DMS114 treated with DMSO at 0.1 percent for 48 hours (cell line): Measurements from ENCODE around the gene ABCG4.

Experiments
- DNase-seq: peaks from one replicate; lab custom pipeline; 2025; ENCODE audit not compliant: unreplicated experiment; lab: John Stamatoyannopoulos, UW

The ABCG4 gene

DNA sequence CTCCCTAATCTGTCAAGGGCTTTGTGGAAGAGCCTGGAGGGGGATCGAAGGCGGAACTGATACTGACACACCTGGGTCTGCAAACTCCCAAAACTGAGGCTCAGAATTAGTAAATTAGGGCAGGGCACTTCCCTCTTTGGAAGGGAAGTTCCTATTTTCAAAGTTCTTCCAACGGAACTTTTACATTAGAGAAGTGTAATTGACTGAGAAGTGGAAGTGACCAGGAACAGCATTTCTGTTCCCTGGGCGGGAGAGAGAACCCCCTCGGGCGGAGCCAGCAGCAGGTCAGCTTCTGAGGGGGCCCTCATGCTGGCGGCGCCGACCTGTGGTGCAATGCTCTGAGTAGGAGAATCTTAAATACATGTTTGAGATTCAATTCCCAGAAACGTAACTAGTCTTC is 56.2 kb downstream of the ABCG4 start:
- DNase-seq = no peak

DNA sequence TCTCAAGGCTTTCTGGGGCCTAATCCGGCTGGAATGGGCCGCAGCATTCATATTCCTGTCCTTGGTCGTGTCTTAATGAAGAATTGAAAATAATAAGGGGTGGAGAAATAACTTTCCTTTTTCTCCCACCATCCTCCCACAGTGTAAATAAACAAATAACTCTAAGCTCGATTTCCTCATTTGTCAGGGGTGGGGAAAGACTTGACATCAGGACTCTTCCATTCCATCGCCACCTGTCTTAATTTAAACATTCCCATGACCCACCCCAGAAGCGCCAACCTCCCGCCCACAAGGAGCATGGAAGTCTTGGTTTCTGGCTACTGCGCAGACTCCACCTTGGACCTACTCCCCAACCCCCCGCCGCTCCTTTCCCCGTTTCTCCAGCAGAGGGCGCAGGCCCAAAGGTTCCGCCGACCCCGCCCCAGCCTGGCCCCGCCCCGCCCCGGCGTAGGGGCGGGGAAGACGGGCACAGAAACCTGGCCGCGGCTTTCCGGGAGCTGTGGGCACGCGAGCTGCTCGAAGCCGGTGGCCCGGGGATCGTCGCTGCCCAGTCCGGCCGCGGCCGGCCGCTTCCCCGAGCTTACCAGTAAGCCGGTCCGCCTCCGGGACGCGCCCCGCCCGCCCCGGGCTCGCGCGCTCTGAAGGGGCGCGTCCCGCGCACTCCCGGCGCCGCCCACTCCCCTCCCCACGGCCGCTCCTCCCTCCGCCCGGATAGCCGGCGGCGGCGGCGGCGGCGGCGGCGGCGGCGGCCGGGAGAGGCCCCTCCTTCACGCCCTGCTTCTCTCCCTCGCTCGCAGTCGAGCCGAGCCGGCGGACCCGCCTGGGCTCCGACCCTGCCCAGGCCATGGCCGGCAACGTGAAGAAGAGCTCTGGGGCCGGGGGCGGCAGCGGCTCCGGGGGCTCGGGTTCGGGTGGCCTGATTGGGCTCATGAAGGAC is 57.0 kb downstream of the ABCG4 start, which contains the start of gene CBL:
CBL (plus strand) TSS at position 766 of the 937 bp plus-strand sequence; CDS start at position 845, 79 bp downstream.
- peak; percentile 56 for DNase-seq

DNA sequence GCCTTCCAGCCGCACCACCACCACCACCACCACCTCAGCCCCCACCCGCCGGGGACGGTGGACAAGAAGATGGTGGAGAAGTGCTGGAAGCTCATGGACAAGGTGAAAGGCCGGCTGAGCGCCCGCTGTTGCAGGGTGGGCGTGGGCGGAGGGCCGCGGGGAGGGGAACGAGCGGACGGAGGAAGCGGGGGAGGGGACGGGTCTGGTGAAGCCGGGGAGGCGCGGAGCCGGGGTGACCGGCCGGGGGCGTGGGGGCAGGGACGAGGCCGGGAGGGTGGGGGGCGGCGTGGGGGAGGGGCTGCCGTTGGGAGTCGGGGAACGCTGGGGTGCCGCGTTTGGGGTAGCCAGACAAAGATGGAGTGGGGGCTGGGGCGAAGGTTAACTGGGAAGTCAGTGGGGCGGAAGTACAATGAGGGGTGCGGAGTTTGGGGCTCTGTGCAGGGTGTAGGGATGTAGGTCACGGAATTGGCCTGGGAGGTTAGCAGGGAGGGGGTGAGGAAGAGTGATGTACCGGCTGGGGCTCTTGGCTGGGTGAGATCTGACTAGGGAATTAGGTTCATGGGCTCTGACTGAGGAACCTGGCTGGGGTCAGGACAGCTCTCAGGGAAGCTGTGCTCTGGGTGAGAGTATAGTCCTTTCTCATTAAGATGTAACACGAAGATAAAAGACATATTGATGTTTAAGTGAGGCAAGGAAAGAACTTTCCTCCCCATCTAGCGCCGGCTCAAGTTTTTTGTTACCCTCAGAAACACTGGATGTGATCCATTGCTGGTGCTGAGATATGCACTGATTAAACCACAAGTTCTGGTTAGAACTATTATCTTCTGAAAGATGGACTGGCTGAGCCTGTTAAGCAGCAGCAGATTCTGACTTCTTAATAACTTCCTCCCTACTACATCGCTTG is 57.9 kb downstream of the ABCG4 start:
- no peak for DNase-seq

DNA sequence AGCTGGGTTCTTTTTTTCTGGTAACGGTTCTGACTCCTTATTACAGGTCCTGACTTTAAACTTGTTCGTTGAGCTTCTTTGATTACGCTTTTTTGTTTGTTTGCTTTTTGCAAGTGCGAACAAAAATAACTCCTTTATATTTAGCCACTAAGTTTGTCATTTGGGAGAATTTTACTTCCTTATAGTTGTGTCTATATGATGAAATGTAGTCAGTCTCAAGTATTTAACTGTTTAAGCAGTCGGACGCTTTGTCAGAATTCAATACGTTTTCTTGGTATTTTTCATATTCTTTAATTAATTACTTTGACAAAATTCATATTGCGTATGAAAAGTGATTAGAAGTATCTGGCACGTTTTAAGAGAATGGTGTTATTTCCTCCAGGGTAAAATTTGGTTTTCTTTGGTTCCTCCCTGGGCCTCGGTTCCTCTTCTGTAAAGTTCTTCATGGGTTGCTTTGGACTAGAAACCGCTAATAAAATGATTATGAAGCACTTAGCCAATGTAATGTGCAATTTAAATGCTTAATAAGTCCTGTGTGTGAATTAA is 58.6 kb downstream of the ABCG4 start:
- DNase-seq = no peak

DNA sequence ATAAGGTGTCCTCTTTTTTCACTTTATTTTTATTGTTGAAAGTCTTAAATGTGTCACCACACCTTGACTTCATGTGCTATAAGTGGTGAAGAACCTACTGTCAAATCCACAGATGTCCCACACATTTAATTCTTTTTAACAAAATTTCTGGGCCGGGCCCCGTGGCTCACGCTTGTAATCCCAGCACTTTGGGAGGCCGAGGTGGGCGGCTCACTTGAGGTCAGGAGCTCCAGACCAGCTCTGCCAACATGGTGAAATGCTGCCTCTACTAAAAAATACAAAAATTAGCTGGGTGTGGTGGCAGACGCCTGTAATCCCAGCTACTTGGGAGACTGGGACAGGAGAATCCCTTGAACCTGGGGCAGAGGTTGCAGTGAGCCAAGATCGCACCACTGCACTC is 60.3 kb downstream of the ABCG4 start:
- no peak for DNase-seq

DNA sequence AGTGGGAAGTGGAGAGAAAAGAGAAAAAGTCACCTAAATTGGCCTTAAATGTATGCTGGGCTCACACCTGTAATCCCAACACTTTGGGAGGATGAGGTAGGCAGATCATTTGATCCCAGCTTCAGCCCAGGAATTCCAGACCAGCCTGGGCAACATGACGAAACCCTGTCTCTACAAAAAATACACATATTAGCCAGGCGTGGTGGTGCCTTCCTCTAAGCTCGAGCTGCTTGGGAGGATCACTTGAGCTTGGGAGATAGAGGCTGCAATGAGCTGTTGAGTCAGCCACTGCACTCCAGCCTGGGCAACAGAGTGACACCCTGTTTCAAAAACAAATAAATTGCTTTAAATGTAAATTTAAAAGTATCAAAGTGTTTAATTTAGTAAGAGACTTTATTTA is 61.2 kb downstream of the ABCG4 start:
- no peak for DNase-seq
